GM23338 (cell line): ENCODE results near the gene PNN. TPM values are rescaled to one million over a fixed set of nuclear protein-coding genes. Genes with fewer than 3 reads are reported as not detected.
"Not testable (repeated sequence)": the region's sequence is repeated elsewhere in the genome, so short reads cannot be mapped to it uniquely, and the experiment has no call there.

Source experiments
- ATAC-seq: fragments of 200-7000 bp; cut with Tn5 transposase; 3 replicates; pipeline ENCODE4 v1.9.1; 2020
- DNase-seq: peaks from one replicate; pipeline ENCODE4 v3.0.0-alpha.2; 2015; ENCODE audit warnings: low spot score
- H2AFZ ChIP-seq: fragments of 200-600 bp; sonication (generic); 2 replicates; pipeline ENCODE4 v1.8.0; 2016; ENCODE audit warnings: antibody characterized with exemption, mild to moderate bottlenecking, moderate library complexity
- H3F3A ChIP-seq: fragments of 200-600 bp; sonication (generic); replicated peaks from 2 replicates; pipeline ENCODE4 v1.8.0; 2017; ENCODE audit warnings: antibody characterized with exemption, mixed run types, low read depth
- H3K27ac ChIP-seq: fragments of 200-600 bp; sonication (generic); 2 replicates; pipeline ENCODE4 v1.6.1; 2016; ENCODE audit warnings: low read depth
- H3K27me3 ChIP-seq: fragments of 200-600 bp; sonication (generic); 2 replicates; pipeline ENCODE4 v1.8.0; 2016; ENCODE audit warnings: mild to moderate bottlenecking, mixed run types, moderate library complexity; ENCODE audit not compliant: insufficient read depth
- H3K36me3 ChIP-seq: fragments of 200-600 bp; sonication (generic); 2 replicates; pipeline ENCODE4 v1.8.0; 2016; ENCODE audit warnings: mild to moderate bottlenecking; ENCODE audit not compliant: insufficient read depth
- H3K4me1 ChIP-seq: fragments of 200-600 bp; sonication (generic); 2 replicates; pipeline ENCODE4 v1.8.0; 2016; ENCODE audit warnings: mild to moderate bottlenecking, moderate library complexity; ENCODE audit not compliant: insufficient read depth
- H3K4me2 ChIP-seq: fragments of 200-600 bp; sonication (generic); 2 replicates; pipeline ENCODE4 v1.7.1; 2017; ENCODE audit warnings: mixed run types
- H3K4me3 ChIP-seq: fragments of 200-600 bp; sonication (generic); 2 replicates; pipeline ENCODE4 v1.6.1; 2016; ENCODE audit warnings: mixed run types
- H3K79me2 ChIP-seq: fragments of 200-600 bp; sonication (generic); replicated peaks from 2 replicates; pipeline ENCODE4 v1.8.0; 2017; ENCODE audit warnings: mild to moderate bottlenecking; ENCODE audit not compliant: insufficient read depth
- H3K9me2 ChIP-seq: fragments of 200-600 bp; sonication (generic); 2 replicates; pipeline ENCODE4 v1.8.0; 2017; ENCODE audit not compliant: insufficient read depth
- H4K20me1 ChIP-seq: fragments of 200-600 bp; sonication (generic); replicated peaks from 2 replicates; pipeline ENCODE4 v1.8.0; 2017; ENCODE audit warnings: mild to moderate bottlenecking; ENCODE audit not compliant: insufficient read depth
- H3K27ac Mint-ChIP-seq: 2 replicates; pipeline ENCODE4 v1.8.0; 2020; ENCODE audit warnings: inconsistent platforms, mild to moderate bottlenecking, moderate library complexity, mixed read lengths
- H3K27me3 Mint-ChIP-seq: 3 replicates; pipeline ENCODE4 v1.8.0; 2022; ENCODE audit warnings: low read depth, mild to moderate bottlenecking, moderate library complexity, mixed read lengths, inconsistent platforms; ENCODE audit not compliant: insufficient read depth, poor library complexity
- H3K36me3 Mint-ChIP-seq: 3 replicates; pipeline ENCODE4 v1.8.0; 2021; ENCODE audit warnings: low read depth, mild to moderate bottlenecking, inconsistent platforms, moderate library complexity, mixed read lengths
- H3K4me1 Mint-ChIP-seq: 3 replicates; pipeline ENCODE4 v1.8.0; 2020; ENCODE audit warnings: mild to moderate bottlenecking, inconsistent platforms, mixed read lengths
- H3K4me3 Mint-ChIP-seq: 3 replicates; pipeline ENCODE4 v1.8.0; 2021; ENCODE audit warnings: moderate library complexity, mild to moderate bottlenecking, inconsistent platforms, mixed read lengths
- H3K9me3 Mint-ChIP-seq: 3 replicates; pipeline ENCODE4 v1.8.0; 2020; ENCODE audit warnings: moderate library complexity, mild to moderate bottlenecking, inconsistent platforms, mixed read lengths
- POLR2AphosphoS5 ChIP-seq: IDR thresholded peaks from 2 replicates; pipeline ENCODE4 v1.6.1; 2016; ENCODE audit warnings: antibody characterized with exemption, low read depth
- ZNF462 ChIP-seq: fragments of 250-450 bp; sonication (Bioruptor Pico); IDR thresholded peaks from 2 replicates; pipeline ENCODE4 v1.5.0; 2020; ENCODE audit warnings: mild to moderate bottlenecking, moderate library complexity
- polyA plus RNA-seq: library from polyadenylated mRNA; unstranded; fragments of >200 nt; fragmentation: Nextera tagmentation; extraction: Ambion mirVana; gene quantifications from 2 replicates; pipeline ENCODE4 v1.2.1, GENCODE V29; 2016
- total RNA-seq: library from RNA; depleted of rRNA; stranded (reverse); fragments of >200 nt; shearing (Covaris generic); gene quantifications from 2 replicates; pipeline ENCODE4 v1.2.3, GENCODE V29; 2014

PNN gene
- total and polyA plus RNA-seq, 2 experiments from 2014 or later = 60.0 to 325 TPM

GRCh38 chr14:39219075-39219499 lies 44.0 kb downstream of the PNN start:
- H3K27ac Mint-ChIP-seq = no peak overlapping the region; the same call in 1 of the 2 replicates
- H3K36me3 Mint-ChIP-seq = no peaks in the 10 kb centered on the region
- H3K9me3 Mint-ChIP-seq = no peaks in the 10 kb centered on the region
- H3F3A ChIP-seq = no peaks in the 10 kb centered on the region
- no peak overlapping the region for H3K4me3 ChIP-seq
- ATAC-seq = no peak
- H3K27me3 ChIP-seq = no peaks in the 10 kb centered on the region
- H3K4me1 Mint-ChIP-seq = peaks cover 7% of the 10 kb centered on the region; the same call in 2 of the 3 replicates
- H3K9me2 ChIP-seq = no peaks in the 10 kb centered on the region
- H3K4me3 Mint-ChIP-seq = no peak overlapping the region
- no peaks in the 10 kb centered on the region for H3K36me3 ChIP-seq
- H3K27ac ChIP-seq = no peak overlapping the region
- peaks cover 1% of the 10 kb centered on the region for H3K27me3 Mint-ChIP-seq
- no peaks in the 10 kb centered on the region for H4K20me1 ChIP-seq
- no peaks in the 10 kb centered on the region for H3K79me2 ChIP-seq
- no peaks in the 10 kb centered on the region for H3K4me1 ChIP-seq
- H2AFZ ChIP-seq = peak overlapping the region; percentile 66; the same call in 1 of the 2 replicates
- TF ChIP-seq ZNF462 (CRISPR knock-in tag) = no peak
- no peak for TF ChIP-seq POLR2AphosphoS5
- no peak for DNase-seq
- H3K4me2 ChIP-seq = no peak overlapping the region

GRCh38 chr14:39220473-39220872 lies 45.4 kb downstream of the PNN start:
- H3K4me3 ChIP-seq, DNase-seq, H3K9me3 Mint-ChIP-seq, H4K20me1 ChIP-seq, H3K27ac ChIP-seq, H3K36me3 Mint-ChIP-seq, ATAC-seq, H3K9me2 ChIP-seq, H3K27ac Mint-ChIP-seq, H3K27me3 ChIP-seq, H3F3A ChIP-seq, H3K27me3 Mint-ChIP-seq, H3K4me1 Mint-ChIP-seq, H3K4me2 ChIP-seq, H3K79me2 ChIP-seq, H3K36me3 ChIP-seq, H3K4me3 Mint-ChIP-seq, H3K4me1 ChIP-seq: not testable (repeated sequence)
- H2AFZ ChIP-seq = peak overlapping the region; percentile 33; the same call in 1 of the 2 replicates
